ENCODE data around the gene CRYBG1.

- TF ChIP-seq CEBPB (IDR thresholded peaks at IDR 0.05) (no peak), YY1 (IDR thresholded peaks at IDR 0.05; ENCODE audit: low read depth) (no peak), MAX (IDR thresholded peaks at IDR 0.05) (no peak), TAF1 (IDR thresholded peaks at IDR 0.05; ENCODE audit: low read depth) (no peak), REST (IDR thresholded peaks at IDR 0.05; ENCODE audit: low read depth) (no peak), FOXM1 (IDR thresholded peaks at IDR 0.05; ENCODE audit: borderline replicate concordance, low read depth) (no peak), EP300 (IDR thresholded peaks at IDR 0.05; ENCODE audit: borderline replicate concordance) (no peak), EGR1 (IDR thresholded peaks at IDR 0.05) (no peak), ZBTB7A (IDR thresholded peaks at IDR 0.05; ENCODE audit: low read depth) (no peak), RAD21 (IDR thresholded peaks at IDR 0.05; ENCODE audit: low read depth) (no peak), USF1 (IDR thresholded peaks at IDR 0.05) (no peak), CREB1 (IDR thresholded peaks at IDR 0.05; ENCODE audit: low read depth) (no peak), NFIC (IDR thresholded peaks at IDR 0.05) (no peak), TCF12 (IDR thresholded peaks at IDR 0.05; ENCODE audit: low read depth) (no peak)
These were observed 129.5 kb downstream of the CRYBG1 start for GRCh38 chr6:106490030-106490429.

All from Ishikawa (cell line).